Gastrocnemius medialis (tissue), 4 donors: Measurements from ENCODE around the gene PGLYRP3. TPM values are rescaled to one million over a fixed set of nuclear protein-coding genes. Genes with fewer than 3 reads are reported as not detected.

Experiments
- ATAC-seq, 2 donors: fragments of 150-250 bp; one replicate each; pipeline ENCODE4 v1.9.1; 2016
- DNase-seq, 2 donors: peaks; one replicate each; pipeline ENCODE4 v3.0.0-alpha.2; 2019
- H3K27ac ChIP-seq, 4 donors: fragments of 200-600 bp; sonication (generic); 1 replicate in 1 of 4; 2 replicates in 3 of 4; pipeline ENCODE4 v1.5.1; 2016 to 2018; ENCODE audit warnings: mild to moderate bottlenecking in 2 of 4, moderate library complexity in 1 of 4
- H3K27me3 ChIP-seq, 3 donors: fragments of 200-600 bp; sonication (generic) in 2 of 3; 1 replicate in 1 of 3; 2 replicates in 2 of 3; pipeline versions ENCODE4 v1.5.1 to v1.6.0; 2016 to 2019; ENCODE audit warnings: mild to moderate bottlenecking in 1 of 3, moderate library complexity in 1 of 3
- H3K36me3 ChIP-seq, 2 donors: fragments of 200-600 bp; sonication (generic) in 1 of 2; one replicate each; pipeline ENCODE4 v1.5.1; 2017 to 2018
- H3K4me1 ChIP-seq, 2 donors: fragments of 200-600 bp; sonication (generic) in 1 of 2; one replicate each; pipeline ENCODE4 v1.5.1; 2016 to 2017; ENCODE audit warnings: mild to moderate bottlenecking in 2 of 2
- H3K4me3 ChIP-seq, 4 donors: fragments of 200-600 bp; sonication (generic) in 3 of 4; 1 replicate in 1 of 4; 2 replicates in 3 of 4; pipeline ENCODE4 v1.5.1; 2016 to 2019; ENCODE audit warnings: mild to moderate bottlenecking in 2 of 4
- H3K9me3 ChIP-seq, 3 donors: fragments of 200-600 bp; sonication (generic) in 2 of 3; 1 replicate in 1 of 3; 2 replicates in 2 of 3; pipeline ENCODE4 v1.5.1; 2016 to 2019
- POLR2A ChIP-seq, 2 donors: fragments of 450-650 bp; IDR thresholded peaks; one replicate each; pipeline ENCODE4 v1.6.1; 2017; ENCODE audit warnings: antibody characterized with exemption in 2 of 2, mild to moderate bottlenecking in 2 of 2, moderate library complexity in 2 of 2
- in situ Hi-C, 4 donors: fragments of 200-750 bp; cut with MboI; loops; one replicate each; pipeline versions ENCODE4 v1.15.0 to v1.8.0; 2017; ENCODE audit warnings: low sequenced_read_pairs in 4 of 4
- intact Hi-C: fragments of 100-400 bp; cut with DNase I; formaldehyde crosslinking; loops from one replicate; pipeline ENCODE4 v1.15.1; 2023; ENCODE audit warnings: low total_unique reads
- total RNA-seq, 4 donors: library from RNA; depleted of rRNA; stranded (reverse); fragments of >200 nt; gene quantifications; one replicate each; pipeline versions ENCODE4 v1.1.0 to v1.2.3, GENCODE V29; 2016
- TF ChIP-seq, protein P1 (sequence below), 5 experiments: fragments of 450-650 bp in 3 of 5; fragments of 200-600 bp in 2 of 5; sonication (generic) in 2 of 5; IDR thresholded peaks in 4 of 5; conservative IDR thresholded peaks in 1 of 5; 1 replicate in 4 of 5; 2 replicates in 1 of 5; pipeline ENCODE4 v1.5.1; 2016 to 2019; ENCODE audit warnings: antibody characterized with exemption in 5 of 5, mild to moderate bottlenecking in 3 of 5, moderate library complexity in 3 of 5

The PGLYRP3 gene
- total RNA-seq, 4 donors from 2014 or later: not detected

DNA sequence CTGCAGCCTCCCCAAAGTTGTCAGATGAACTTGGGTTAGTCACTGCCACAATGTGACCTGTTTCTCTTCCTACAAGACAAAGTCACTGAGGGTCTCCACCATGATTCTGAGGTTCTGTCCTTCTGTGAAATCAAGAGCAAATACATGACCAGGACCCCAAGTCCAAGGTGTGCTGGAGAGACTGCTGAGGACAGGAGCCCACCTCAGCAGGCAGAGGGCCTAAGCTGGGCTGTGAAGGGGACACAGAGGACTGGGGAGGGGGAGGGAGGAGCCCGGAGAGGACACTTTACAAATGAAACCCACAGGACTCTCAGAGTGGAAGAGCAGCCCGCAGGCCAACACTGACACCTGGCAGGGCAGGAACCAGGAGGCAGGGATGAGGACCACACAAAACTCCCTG lies 3.3 kb downstream of the PGLYRP3 start:
- in situ Hi-C loops (no loop called here), intact Hi-C loops (no loop called here)
- H3K4me1 ChIP-seq: no peaks in the 10 kb centered on the region

DNA sequence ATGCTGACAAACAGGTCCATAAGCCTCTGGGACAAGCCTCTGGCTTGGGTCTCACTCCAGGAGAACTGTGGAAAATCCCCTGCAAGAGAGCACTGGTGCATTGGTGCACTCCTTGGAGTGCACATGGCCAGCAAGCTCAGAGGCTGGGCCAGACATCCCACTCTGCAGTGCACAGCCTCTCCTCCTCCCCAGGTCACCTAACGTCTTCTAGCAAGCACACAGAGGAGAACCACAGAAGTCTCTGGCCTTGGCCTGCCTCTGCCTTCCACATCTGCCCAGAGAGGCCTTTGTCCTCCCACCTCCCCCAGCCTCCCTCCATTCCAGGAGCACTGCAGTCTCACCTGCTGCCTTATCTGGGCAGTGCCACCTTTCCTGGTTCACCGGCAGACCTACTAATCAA lies 4.2 kb downstream of the PGLYRP3 start:
- no peak for DNase-seq
- intact Hi-C loops: no loop called here

More for the DNA sequence above, 3.3 kb downstream of the PGLYRP3 start:
- DNase-seq: no peak
- no peak for ATAC-seq
- Histone ChIP-seq H3K9me3 (no peaks in the 10 kb centered on the region), H3K27ac (no peak overlapping the region), H3K27me3 (no peaks in the 10 kb centered on the region), H3K4me3 (no peak overlapping the region), H3K36me3 (no peaks in the 10 kb centered on the region)
- TF ChIP-seq POLR2A (IDR thresholded peaks at IDR 0.05): no peak
- TF ChIP-seq, protein P1, sequence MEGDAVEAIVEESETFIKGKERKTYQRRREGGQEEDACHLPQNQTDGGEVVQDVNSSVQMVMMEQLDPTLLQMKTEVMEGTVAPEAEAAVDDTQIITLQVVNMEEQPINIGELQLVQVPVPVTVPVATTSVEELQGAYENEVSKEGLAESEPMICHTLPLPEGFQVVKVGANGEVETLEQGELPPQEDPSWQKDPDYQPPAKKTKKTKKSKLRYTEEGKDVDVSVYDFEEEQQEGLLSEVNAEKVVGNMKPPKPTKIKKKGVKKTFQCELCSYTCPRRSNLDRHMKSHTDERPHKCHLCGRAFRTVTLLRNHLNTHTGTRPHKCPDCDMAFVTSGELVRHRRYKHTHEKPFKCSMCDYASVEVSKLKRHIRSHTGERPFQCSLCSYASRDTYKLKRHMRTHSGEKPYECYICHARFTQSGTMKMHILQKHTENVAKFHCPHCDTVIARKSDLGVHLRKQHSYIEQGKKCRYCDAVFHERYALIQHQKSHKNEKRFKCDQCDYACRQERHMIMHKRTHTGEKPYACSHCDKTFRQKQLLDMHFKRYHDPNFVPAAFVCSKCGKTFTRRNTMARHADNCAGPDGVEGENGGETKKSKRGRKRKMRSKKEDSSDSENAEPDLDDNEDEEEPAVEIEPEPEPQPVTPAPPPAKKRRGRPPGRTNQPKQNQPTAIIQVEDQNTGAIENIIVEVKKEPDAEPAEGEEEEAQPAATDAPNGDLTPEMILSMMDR (IDR thresholded peaks at IDR 0.05 in 4 of 5, conservative IDR thresholded peaks at IDR 0.05 in 1 of 5): no peak

DNA sequence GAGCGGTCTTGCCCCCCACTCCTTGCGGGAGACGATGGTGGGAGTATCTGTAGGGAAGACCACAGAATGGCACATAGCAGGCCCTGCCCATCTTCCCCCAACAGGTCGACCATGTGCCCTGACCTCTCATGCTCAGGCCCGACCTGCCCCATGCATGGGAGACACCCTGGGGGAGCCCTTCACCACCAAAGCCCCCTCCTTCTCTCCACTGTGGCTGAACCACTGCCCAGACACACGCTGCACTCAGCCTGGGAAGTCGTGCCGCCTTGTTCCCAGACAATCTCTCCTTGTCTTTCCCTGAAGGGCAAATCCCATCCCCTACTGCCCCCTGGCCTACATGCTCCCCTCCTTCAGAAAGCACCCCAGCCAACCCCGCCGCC lies 5.5 kb downstream of the PGLYRP3 start:
- ATAC-seq: no peak

More for the DNA sequence above, 4.2 kb downstream of the PGLYRP3 start:
- Histone ChIP-seq H3K36me3 (no peaks in the 10 kb centered on the region), H3K4me3 (no peak overlapping the region), H3K27ac (no peak overlapping the region), H3K9me3 (no peaks in the 10 kb centered on the region), H3K27me3 (no peaks in the 10 kb centered on the region), H3K4me1 (no peaks in the 10 kb centered on the region)
- TF ChIP-seq, protein P1 (IDR thresholded peaks at IDR 0.05 in 4 of 5, conservative IDR thresholded peaks at IDR 0.05 in 1 of 5): no peak
- no peak for TF ChIP-seq POLR2A (IDR thresholded peaks at IDR 0.05)
- ATAC-seq: no peak
- in situ Hi-C loops: no loop called here

DNA sequence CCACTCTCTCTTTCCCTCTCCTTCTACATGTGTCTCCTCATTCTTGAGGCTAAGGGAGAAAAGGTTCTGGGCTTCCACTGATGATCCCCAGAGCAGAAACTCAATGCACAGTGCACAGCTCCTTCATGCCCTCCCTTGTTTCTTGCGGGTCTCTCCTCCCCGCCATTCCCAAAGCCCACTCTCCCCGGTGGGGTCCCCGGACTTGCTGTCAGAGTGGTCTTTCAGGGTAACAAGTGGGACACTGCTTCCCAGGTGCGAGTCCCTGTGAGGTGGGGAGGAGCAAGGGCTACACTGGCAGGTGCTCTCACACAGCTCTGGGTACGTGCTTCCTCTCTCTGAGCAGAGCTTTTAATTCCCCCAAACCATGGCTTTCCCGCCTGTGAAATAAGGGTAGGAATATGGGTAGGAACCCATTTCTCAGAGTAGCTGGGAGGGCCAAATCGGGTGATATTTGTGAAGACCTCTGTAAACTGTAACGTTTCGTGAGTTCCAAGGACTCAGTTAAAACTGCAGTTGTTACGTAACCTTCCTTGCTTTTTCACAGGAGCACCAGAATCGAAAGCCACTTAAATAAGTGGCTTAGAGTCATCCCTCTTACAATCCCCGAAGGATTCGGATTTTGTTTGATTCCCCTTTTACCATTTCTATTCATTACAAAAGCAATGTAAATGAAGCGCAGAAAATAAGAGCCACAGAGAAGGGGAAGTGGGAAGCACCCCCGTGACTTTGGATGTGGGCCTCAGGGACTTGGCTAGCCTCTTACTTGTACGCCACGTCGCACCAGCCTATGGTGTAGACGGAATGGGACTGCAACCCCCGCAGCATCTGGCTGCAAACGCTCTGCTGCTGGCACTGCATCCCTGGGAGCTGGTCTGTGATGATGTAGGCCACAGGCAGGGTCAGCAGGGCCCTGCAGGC lies 6.2 kb downstream of the PGLYRP3 start:
- Histone ChIP-seq H3K4me1 (no peaks in the 10 kb centered on the region), H3K27ac (no peak overlapping the region), H3K36me3 (no peaks in the 10 kb centered on the region), H3K4me3 (no peak overlapping the region), H3K9me3 (no peaks in the 10 kb centered on the region), H3K27me3 (no peaks in the 10 kb centered on the region)
- TF ChIP-seq POLR2A (IDR thresholded peaks at IDR 0.05): no peak
- TF ChIP-seq, protein P1 (IDR thresholded peaks at IDR 0.05 in 4 of 5, conservative IDR thresholded peaks at IDR 0.05 in 1 of 5): no peak
- ATAC-seq: no peak
- intact Hi-C loops (no loop called here), in situ Hi-C loops (no loop called here)
- no peak for DNase-seq

More for the DNA sequence above, 5.5 kb downstream of the PGLYRP3 start:
- H3K36me3 ChIP-seq: no peaks in the 10 kb centered on the region
- intact Hi-C loops (no loop called here), in situ Hi-C loops (no loop called here)
- no peak overlapping the region for H3K27ac ChIP-seq
- no peaks in the 10 kb centered on the region for H3K9me3 ChIP-seq
- H3K4me1 ChIP-seq: no peaks in the 10 kb centered on the region
- H3K27me3 ChIP-seq: no peaks in the 10 kb centered on the region
- H3K4me3 ChIP-seq: no peak overlapping the region
- TF ChIP-seq, protein P1 (IDR thresholded peaks at IDR 0.05 in 4 of 5, conservative IDR thresholded peaks at IDR 0.05 in 1 of 5): no peak
- no peak for TF ChIP-seq POLR2A (IDR thresholded peaks at IDR 0.05)
- no peak for DNase-seq
